Measurements from ENCODE around the gene MYH9.

DNA sequence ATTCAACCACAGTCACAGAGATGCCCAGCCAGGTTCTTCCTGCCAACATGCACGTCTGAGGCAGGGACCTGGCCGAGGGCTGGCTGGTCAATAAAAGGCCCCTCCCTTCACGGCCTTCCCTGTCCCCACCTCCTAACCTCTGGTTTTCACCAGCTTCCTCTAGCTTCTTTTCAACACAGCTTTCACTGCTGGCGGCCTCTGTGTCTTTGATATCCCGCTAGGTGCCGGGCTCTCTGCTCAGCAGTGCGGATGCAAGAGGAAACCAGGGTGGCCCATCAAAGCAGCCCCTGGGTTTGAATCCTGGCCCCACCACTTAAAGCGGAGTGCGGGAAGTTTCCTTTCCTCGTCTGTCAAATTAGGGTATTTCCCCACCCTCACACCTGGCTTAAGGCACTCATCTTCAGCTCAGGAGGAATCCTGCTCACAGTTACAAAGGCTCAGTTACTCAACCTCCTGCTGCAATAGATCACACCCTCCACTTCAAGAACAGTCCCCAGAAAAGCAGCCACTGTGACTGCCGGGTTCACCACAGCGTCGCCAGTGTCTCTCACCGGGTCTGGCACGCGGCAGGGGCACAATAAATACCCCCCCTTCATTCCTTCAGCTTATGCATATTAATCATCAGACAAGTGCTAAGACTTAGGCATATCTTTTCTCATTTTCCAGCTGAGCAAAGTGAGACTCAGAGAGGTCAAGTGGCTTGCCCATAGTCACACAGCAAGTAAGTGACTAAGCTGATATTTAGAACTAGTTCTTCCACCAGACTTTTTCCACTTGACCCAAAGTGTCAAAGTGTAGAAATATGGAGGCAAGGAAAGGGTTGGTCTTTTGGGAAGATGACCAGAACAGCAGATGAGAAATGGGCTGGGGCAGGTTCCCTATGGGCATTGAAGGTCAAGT, 48.0 kb upstream of the MYH9 start:
- TF ChIP-seq, protein P1, sequence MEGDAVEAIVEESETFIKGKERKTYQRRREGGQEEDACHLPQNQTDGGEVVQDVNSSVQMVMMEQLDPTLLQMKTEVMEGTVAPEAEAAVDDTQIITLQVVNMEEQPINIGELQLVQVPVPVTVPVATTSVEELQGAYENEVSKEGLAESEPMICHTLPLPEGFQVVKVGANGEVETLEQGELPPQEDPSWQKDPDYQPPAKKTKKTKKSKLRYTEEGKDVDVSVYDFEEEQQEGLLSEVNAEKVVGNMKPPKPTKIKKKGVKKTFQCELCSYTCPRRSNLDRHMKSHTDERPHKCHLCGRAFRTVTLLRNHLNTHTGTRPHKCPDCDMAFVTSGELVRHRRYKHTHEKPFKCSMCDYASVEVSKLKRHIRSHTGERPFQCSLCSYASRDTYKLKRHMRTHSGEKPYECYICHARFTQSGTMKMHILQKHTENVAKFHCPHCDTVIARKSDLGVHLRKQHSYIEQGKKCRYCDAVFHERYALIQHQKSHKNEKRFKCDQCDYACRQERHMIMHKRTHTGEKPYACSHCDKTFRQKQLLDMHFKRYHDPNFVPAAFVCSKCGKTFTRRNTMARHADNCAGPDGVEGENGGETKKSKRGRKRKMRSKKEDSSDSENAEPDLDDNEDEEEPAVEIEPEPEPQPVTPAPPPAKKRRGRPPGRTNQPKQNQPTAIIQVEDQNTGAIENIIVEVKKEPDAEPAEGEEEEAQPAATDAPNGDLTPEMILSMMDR (IDR thresholded peaks at IDR 0.05; ENCODE audit: poor library complexity, severe bottlenecking): no peak
- no peak for TF ChIP-seq SMC3 (conservative IDR thresholded peaks at IDR 0.05; ENCODE audit: poor library complexity)
